ENCODE measurements around the gene C16orf95. TPM values are rescaled to one million over a fixed set of nuclear protein-coding genes. Genes with fewer than 3 reads are reported as not detected.
"Not testable (repeated sequence)": the region's sequence is repeated elsewhere in the genome, so short reads cannot be mapped to it uniquely, and the experiment has no call there.

C16orf95 gene
- total RNA-seq, 1 experiment from 2014 or later: 22.8 TPM

GRCh38 chr16:87288753-87289362, 28.3 kb downstream of the C16orf95 start:
- no peak for DNase-seq (ENCODE audit: low spot score)

- no peak for DNase-seq (ENCODE audit: low spot score)
These were observed 30.2 kb downstream of the C16orf95 start for GRCh38 chr16:87286839-87287626.

GRCh38 chr16:87284183-87284582, 33.0 kb downstream of the C16orf95 start:
- DNase-seq (ENCODE audit: low spot score): no peak

- DNase-seq (ENCODE audit: low spot score): no peak
These were observed 38.0 kb downstream of the C16orf95 start for GRCh38 chr16:87279094-87279658.

- peak; percentile 67 for DNase-seq (ENCODE audit: low spot score)
These were observed 38.8 kb downstream of the C16orf95 start for GRCh38 chr16:87278191-87279093.

GRCh38 chr16:87276924-87277323, 40.3 kb downstream of the C16orf95 start:
- no peak for DNase-seq (ENCODE audit: low spot score)

- no peak for DNase-seq (ENCODE audit: low spot score)
These were observed 41.0 kb downstream of the C16orf95 start for GRCh38 chr16:87276091-87276701.

- no peak for DNase-seq (ENCODE audit: low spot score)
These were observed 42.4 kb downstream of the C16orf95 start for GRCh38 chr16:87274794-87275193.

- no peak for DNase-seq (ENCODE audit: low spot score)
These were observed 43.6 kb downstream of the C16orf95 start for GRCh38 chr16:87273471-87274030.

GRCh38 chr16:87271256-87271655, 45.9 kb downstream of the C16orf95 start:
- no peak for DNase-seq (ENCODE audit: low spot score)

- no peak for DNase-seq (ENCODE audit: low spot score)
These were observed 49.6 kb downstream of the C16orf95 start for GRCh38 chr16:87267566-87267965.

GRCh38 chr16:87266846-87267245, 50.3 kb downstream of the C16orf95 start:
- DNase-seq (ENCODE audit: low spot score): no peak

GRCh38 chr16:87265261-87265660, 51.9 kb downstream of the C16orf95 start:
- DNase-seq (ENCODE audit: low spot score): no peak

GRCh38 chr16:87264634-87265033, 52.6 kb downstream of the C16orf95 start:
- DNase-seq (ENCODE audit: low spot score): no peak

- no peak for DNase-seq (ENCODE audit: low spot score)
These were observed 53.7 kb downstream of the C16orf95 start for GRCh38 chr16:87263418-87264052.

- DNase-seq (ENCODE audit: low spot score): no peak
These were observed 57.8 kb downstream of the C16orf95 start for GRCh38 chr16:87259431-87259830.

GRCh38 chr16:87258653-87259052, 58.5 kb downstream of the C16orf95 start:
- DNase-seq (ENCODE audit: low spot score): not testable (repeated sequence)

GRCh38 chr16:87255866-87256265, 61.3 kb downstream of the C16orf95 start:
- DNase-seq (ENCODE audit: low spot score): no peak

- no peak for DNase-seq (ENCODE audit: low spot score)
These were observed 62.5 kb downstream of the C16orf95 start for GRCh38 chr16:87254734-87255133.

GRCh38 chr16:87254296-87254695, 62.9 kb downstream of the C16orf95 start:
- no peak for DNase-seq (ENCODE audit: low spot score)

GRCh38 chr16:87253536-87253935, 63.7 kb downstream of the C16orf95 start:
- no peak for DNase-seq (ENCODE audit: low spot score)
